ENCODE results near the gene SEZ6.

SEZ6 gene

GRCh38 chr17:29005936-29006511, at the start of gene SEZ6:
TSS of gene SEZ6 (minus strand) at chr17:29006033. CDS start at chr17:29005869, 164 bp downstream.
- DNase-seq (ENCODE audit: low read depth, low spot score), result no peak

GRCh38 chr17:29054835-29055234, 49.0 kb upstream of the SEZ6 start:
- DNase-seq (ENCODE audit: low read depth, low spot score), result no peak
- no peak overlapping the region for H3K27ac ChIP-seq

More at GRCh38 chr17:29005936-29006511, at the start of gene SEZ6:
- H3K27ac ChIP-seq, result no peak within 1 kb of the TSS

GRCh38 chr17:29051731-29052130, 45.9 kb upstream of the SEZ6 start:
- no peak overlapping the region for H3K27ac ChIP-seq
- DNase-seq (ENCODE audit: low read depth, low spot score), result no peak

- H3K27ac ChIP-seq, result no peak overlapping the region
- DNase-seq (ENCODE audit: low read depth, low spot score), result no peak
Measured at GRCh38 chr17:29051194-29051593, 45.4 kb upstream of the SEZ6 start.

GRCh38 chr17:29050176-29050575, 44.3 kb upstream of the SEZ6 start:
- DNase-seq (ENCODE audit: low read depth, low spot score), result no peak
- H3K27ac ChIP-seq, result no peak overlapping the region

GRCh38 chr17:29049541-29050145, 43.8 kb upstream of the SEZ6 start:
- no peak overlapping the region for H3K27ac ChIP-seq
- no peak for DNase-seq (ENCODE audit: low read depth, low spot score)

GRCh38 chr17:29048440-29049368, 42.9 kb upstream of the SEZ6 start:
- DNase-seq (ENCODE audit: low read depth, low spot score), result no peak
- H3K27ac ChIP-seq, result no peak overlapping the region

- no peak for DNase-seq (ENCODE audit: low read depth, low spot score)
- no peak overlapping the region for H3K27ac ChIP-seq
Measured at GRCh38 chr17:29046473-29046839, 40.6 kb upstream of the SEZ6 start.

- no peak for DNase-seq (ENCODE audit: low read depth, low spot score)
- no peak overlapping the region for H3K27ac ChIP-seq
Measured at GRCh38 chr17:29045734-29046472, 40.1 kb upstream of the SEZ6 start.

- H3K27ac ChIP-seq, result no peak overlapping the region
- DNase-seq (ENCODE audit: low read depth, low spot score), result no peak
Measured at GRCh38 chr17:29045026-29045425, 39.2 kb upstream of the SEZ6 start.

- no peak overlapping the region for H3K27ac ChIP-seq
- DNase-seq (ENCODE audit: low read depth, low spot score), result no peak
Measured at GRCh38 chr17:29043539-29044145, 37.8 kb upstream of the SEZ6 start.

- DNase-seq (ENCODE audit: low read depth, low spot score), result no peak
- no peak within 1 kb of the TSS for H3K27ac ChIP-seq
Measured at GRCh38 chr17:29042679-29043538, 37.1 kb upstream of the SEZ6 start, which contains the start of gene PIPOX. TSS of gene PIPOX (plus strand) at chr17:29043141. CDS start at chr17:29043226, 85 bp downstream.

- DNase-seq (ENCODE audit: low read depth, low spot score), result no peak
- no peak overlapping the region for H3K27ac ChIP-seq
Measured at GRCh38 chr17:29042026-29042678, 36.3 kb upstream of the SEZ6 start.

GRCh38 chr17:29041571-29041970, 35.7 kb upstream of the SEZ6 start:
- H3K27ac ChIP-seq, result no peak overlapping the region
- DNase-seq (ENCODE audit: low read depth, low spot score), result no peak

GRCh38 chr17:29041091-29041490, 35.3 kb upstream of the SEZ6 start:
- H3K27ac ChIP-seq, result no peak overlapping the region
- DNase-seq (ENCODE audit: low read depth, low spot score), result no peak

GRCh38 chr17:29039764-29040598, 34.1 kb upstream of the SEZ6 start:
- DNase-seq (ENCODE audit: low read depth, low spot score), result peak; percentile 18
- peak overlapping the region; percentile 21 for H3K27ac ChIP-seq

GRCh38 chr17:29038085-29038795, 32.4 kb upstream of the SEZ6 start:
- DNase-seq (ENCODE audit: low read depth, low spot score), result no peak
- no peak overlapping the region for H3K27ac ChIP-seq
